ENCODE results near the gene INSM1. TPM values are rescaled to one million over a fixed set of nuclear protein-coding genes. Genes with fewer than 3 reads are reported as not detected.
"Not testable (repeated sequence)": the region's sequence is repeated elsewhere in the genome, so short reads cannot be mapped to it uniquely, and the experiment has no call there.

INSM1 gene, protein sequence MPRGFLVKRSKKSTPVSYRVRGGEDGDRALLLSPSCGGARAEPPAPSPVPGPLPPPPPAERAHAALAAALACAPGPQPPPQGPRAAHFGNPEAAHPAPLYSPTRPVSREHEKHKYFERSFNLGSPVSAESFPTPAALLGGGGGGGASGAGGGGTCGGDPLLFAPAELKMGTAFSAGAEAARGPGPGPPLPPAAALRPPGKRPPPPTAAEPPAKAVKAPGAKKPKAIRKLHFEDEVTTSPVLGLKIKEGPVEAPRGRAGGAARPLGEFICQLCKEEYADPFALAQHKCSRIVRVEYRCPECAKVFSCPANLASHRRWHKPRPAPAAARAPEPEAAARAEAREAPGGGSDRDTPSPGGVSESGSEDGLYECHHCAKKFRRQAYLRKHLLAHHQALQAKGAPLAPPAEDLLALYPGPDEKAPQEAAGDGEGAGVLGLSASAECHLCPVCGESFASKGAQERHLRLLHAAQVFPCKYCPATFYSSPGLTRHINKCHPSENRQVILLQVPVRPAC
- not detected in 2 replicates for total RNA-seq (2014; rRNA removed; shearing (Covaris generic))

- peak; percentile 76 for DNase-seq (ENCODE audit: low spot score)
Measured at GRCh38 chr20:20367575-20368417, at the start of gene INSM1. INSM1 (plus strand) TSS chr20:20368104; CDS start chr20:20368268, 164 bp downstream.

GRCh38 chr20:20318365-20319161, 49.3 kb upstream of the INSM1 start:
- in situ Hi-C loops (cut with HindIII; ENCODE audit: low sequenced_read_pairs), result no loop called here
- DNase-seq (ENCODE audit: low spot score), result no peak

More at GRCh38 chr20:20367575-20368417, at the start of gene INSM1:
- in situ Hi-C loops (cut with HindIII; ENCODE audit: low sequenced_read_pairs), result no loop called here

GRCh38 chr20:20321134-20321533, 46.8 kb upstream of the INSM1 start:
- in situ Hi-C loops (cut with HindIII; ENCODE audit: low sequenced_read_pairs), result no loop called here
- DNase-seq (ENCODE audit: low spot score), result no peak

DNA sequence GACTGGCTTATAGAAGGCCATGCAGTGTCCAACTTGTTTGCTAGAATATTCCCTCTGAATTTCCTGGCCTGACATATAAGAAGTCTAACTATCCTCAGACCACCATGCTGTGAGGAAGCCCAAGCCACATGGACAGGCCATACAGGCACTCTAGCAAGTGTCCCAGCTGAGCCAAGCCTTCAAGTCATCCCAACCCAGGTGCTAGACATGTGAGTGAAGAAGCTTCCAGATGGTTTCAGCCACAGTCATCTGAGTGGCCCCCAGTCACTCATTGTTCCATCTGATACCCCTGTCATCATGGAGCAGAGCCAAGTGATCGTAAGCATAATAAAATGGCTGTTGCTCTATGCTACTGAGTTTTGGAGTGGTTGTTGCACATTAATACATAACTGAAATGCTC, 46.0 kb upstream of the INSM1 start:
- in situ Hi-C loops (cut with HindIII; ENCODE audit: low sequenced_read_pairs), result no loop called here
- no peak for DNase-seq (ENCODE audit: low spot score)

DNA sequence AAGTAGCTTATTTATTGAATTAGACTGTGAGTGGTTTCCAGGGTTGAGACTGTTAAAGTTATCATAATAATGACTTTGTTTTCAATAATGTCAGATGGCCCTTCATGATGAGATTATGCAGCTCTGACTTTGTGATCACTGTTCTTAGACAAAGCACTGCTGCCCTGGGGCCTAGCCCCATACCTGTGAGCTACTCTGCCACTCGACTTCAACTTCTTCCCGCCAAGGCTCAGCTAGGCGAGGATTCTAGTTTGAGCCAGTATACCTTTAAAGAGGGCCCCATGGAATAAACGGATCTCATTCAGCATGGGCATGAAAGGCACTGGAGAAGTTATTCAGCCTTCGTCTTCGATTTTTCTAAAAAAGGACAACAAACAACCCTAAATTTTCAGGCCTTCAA, 45.0 kb upstream of the INSM1 start:
- in situ Hi-C loops (cut with HindIII; ENCODE audit: low sequenced_read_pairs), result no loop called here
- no peak for DNase-seq (ENCODE audit: low spot score)

DNA sequence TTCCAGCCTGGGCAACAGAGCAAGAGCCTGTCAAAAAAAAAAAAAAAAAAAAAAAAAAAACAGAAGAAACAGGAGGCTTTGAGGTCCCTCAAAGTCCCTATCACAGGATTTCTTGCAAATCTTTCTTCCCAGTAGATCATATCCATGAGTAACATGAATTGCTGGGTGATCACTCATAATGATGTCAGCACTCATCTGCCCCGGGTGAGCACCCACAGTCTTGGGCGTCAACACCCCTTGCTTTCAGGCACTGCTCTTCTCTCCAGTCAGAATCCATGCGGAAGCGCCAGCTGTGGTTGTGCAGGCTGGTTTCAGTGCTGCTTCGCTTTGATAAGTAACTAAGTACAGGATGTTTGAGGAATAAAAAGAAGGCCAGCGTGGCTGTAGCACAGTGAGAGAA, 40.2 kb upstream of the INSM1 start:
- in situ Hi-C loops (cut with HindIII; ENCODE audit: low sequenced_read_pairs), result no loop called here
- DNase-seq (ENCODE audit: low spot score), result no peak

DNA sequence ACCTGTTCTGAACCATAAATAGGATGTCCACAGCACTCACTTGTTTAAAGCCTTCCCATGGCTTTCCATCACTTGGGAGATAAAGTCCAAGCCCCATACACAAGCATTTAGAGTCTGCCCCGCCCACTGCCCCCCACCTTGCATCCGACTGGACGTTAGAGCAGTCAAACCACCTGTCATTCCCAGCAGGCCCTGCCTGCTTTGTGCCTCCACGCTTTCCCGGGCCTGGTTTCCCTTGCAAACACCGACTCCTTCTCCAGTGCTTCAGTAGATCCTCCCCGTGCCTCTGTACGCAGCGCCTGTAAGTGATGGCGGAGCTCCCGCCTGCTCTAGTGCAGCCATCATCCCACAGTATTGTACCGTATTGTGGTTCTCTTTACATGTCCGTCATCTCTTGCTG, 38.3 kb upstream of the INSM1 start:
- in situ Hi-C loops (cut with HindIII; ENCODE audit: low sequenced_read_pairs), result no loop called here
- no peak for DNase-seq (ENCODE audit: low spot score)

DNA sequence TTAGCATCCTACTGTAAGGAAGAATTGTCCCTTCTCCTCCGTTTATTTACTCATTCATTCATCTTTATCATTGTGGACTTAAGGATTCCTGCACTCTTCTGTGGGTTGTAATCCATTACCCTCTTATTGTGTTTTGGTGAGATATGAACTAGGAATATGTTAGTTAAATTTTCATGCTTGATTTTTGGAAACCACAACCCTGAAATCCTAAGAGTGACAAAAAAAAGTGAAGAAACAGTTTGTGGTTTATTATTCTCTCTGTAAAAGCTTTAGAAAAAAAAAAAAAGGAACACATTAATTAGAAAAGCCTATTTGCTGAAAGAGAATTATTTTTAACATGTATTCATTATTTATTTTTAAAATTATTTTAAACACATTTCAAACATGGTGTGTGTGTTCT, 36.7 kb upstream of the INSM1 start:
- DNase-seq (ENCODE audit: low spot score), result no peak
- in situ Hi-C loops (cut with HindIII; ENCODE audit: low sequenced_read_pairs), result no loop called here

- in situ Hi-C loops (cut with HindIII; ENCODE audit: low sequenced_read_pairs), result no loop called here
- no peak for DNase-seq (ENCODE audit: low spot score)
Measured at GRCh38 chr20:20331817-20332216, 36.1 kb upstream of the INSM1 start.

DNA sequence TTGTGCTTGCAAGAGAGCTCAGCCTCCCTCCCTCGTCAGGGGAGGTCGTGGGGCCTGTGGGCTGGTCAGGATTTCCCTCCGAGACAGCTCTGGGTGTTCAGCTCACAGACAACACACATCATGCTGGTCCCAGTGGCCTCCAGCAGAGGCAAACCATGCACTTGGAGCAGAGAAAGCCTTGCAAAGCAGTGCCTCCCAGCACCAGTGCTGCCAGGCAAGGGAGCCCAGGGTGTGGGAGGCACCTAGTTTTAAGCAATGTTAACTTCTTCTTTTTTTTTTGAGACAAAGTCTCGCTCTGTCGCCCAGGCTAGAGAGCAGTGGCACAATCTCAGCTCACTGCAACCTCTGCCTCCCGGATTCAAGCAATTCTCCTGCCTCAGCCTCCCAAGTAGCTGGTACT, 34.0 kb upstream of the INSM1 start:
- in situ Hi-C loops (cut with HindIII; ENCODE audit: low sequenced_read_pairs), result no loop called here
- no peak for DNase-seq (ENCODE audit: low spot score)

GRCh38 chr20:20334489-20334888, 33.4 kb upstream of the INSM1 start:
- no peak for DNase-seq (ENCODE audit: low spot score)
- in situ Hi-C loops (cut with HindIII; ENCODE audit: low sequenced_read_pairs), result no loop called here

DNA sequence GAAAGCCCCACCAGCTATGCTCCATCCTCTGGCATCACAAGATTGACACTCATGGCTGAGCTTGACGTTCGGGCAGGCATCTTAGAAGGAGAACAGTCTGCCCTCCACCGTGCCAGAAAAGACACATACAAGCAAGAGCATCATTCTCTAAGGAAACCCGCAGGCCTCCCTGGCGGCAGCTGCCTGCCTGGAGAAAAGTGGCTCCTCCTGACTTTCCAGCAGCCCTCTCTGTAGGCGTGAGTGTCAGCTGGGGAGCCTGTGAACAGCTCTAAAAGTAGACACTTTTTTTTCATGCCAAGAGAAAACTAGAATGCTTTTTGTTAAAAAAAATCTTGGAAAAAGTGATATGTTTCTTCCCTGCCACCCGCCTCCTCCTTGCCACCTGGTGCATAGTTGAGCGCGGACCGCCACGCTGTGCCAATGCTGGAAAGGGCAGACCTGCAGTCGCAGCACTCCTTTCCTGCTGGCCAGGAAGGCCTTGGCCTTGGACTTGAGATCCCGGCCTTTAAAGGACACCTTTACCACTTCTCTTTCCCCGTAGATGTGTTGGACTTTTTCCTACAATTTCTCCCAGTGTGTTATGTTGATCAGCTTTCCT, 29.7 kb upstream of the INSM1 start:
- in situ Hi-C loops (cut with HindIII; ENCODE audit: low sequenced_read_pairs), result no loop called here
- DNase-seq (ENCODE audit: low spot score), result peak; percentile 57

GRCh38 chr20:20340443-20340842, 27.5 kb upstream of the INSM1 start:
- in situ Hi-C loops (cut with HindIII; ENCODE audit: low sequenced_read_pairs), result no loop called here
- no peak for DNase-seq (ENCODE audit: low spot score)

- DNase-seq (ENCODE audit: low spot score), result no peak
- in situ Hi-C loops (cut with HindIII; ENCODE audit: low sequenced_read_pairs), result no loop called here
Measured at GRCh38 chr20:20341371-20341770, 26.5 kb upstream of the INSM1 start.

DNA sequence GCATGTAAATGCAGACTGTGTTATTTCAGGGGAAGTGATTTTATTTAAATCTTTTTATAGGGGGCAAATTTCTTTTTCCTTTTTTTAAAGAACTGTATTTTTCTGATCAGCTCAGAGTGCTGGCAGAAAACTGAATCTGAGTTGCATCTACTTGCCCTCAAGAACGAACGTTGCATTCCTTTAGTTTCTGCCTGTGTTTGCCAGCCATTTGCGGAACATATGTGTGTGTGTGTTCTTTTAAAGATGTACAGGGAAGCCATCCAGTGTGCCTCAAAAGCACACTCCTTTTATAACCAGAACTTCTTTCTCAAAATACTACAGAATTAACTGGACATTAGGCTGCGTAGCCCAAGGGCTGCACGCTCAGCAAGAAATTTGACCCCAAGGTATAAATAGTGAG, 25.8 kb upstream of the INSM1 start:
- in situ Hi-C loops (cut with HindIII; ENCODE audit: low sequenced_read_pairs), result no loop called here
- no peak for DNase-seq (ENCODE audit: low spot score)

DNA sequence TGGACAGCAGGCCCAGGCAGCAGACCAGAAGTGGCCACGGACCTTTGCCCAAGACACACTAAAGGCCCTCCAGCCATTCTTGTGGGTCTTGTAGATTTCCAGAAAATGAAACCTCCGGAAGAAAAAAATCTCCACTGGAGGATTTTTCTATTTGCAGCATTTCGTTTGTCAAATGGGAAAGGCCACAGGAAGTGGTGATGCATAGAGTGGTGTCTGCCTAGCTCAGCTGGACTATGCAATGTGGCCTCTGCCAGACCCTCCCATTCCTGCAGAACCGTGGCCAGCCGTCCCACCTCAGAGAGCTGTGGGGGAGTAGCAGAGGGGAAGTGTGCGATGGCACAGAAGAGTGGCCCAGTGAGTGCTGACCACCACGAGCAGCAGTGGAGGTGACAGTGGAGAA, 24.0 kb upstream of the INSM1 start:
- DNase-seq (ENCODE audit: low spot score), result no peak
- in situ Hi-C loops (cut with HindIII; ENCODE audit: low sequenced_read_pairs), result no loop called here

GRCh38 chr20:20344476-20344875, 23.4 kb upstream of the INSM1 start:
- no peak for DNase-seq (ENCODE audit: low spot score)
- in situ Hi-C loops (cut with HindIII; ENCODE audit: low sequenced_read_pairs), result no loop called here

- DNase-seq (ENCODE audit: low spot score), result no peak
- in situ Hi-C loops (cut with HindIII; ENCODE audit: low sequenced_read_pairs), result no loop called here
Measured at GRCh38 chr20:20353576-20353975, 14.3 kb upstream of the INSM1 start.

- in situ Hi-C loops (cut with HindIII; ENCODE audit: low sequenced_read_pairs); DNase-seq (ENCODE audit: low spot score): not testable (repeated sequence)
Measured at GRCh38 chr20:20355503-20355902, 12.4 kb upstream of the INSM1 start.

Measured in G401 (cell line).